Myocyte (in vitro differentiated cells): Measurements from ENCODE around the gene TGFBR3L. TPM values are rescaled to one million over a fixed set of nuclear protein-coding genes. Genes with fewer than 3 reads are reported as not detected.
A peak's percentile ranks its signal among the peaks of the same experiment; 100 is the strongest.
"Not testable (repeated sequence)": the region's sequence is repeated elsewhere in the genome, so short reads cannot be mapped to it uniquely, and the experiment has no call there.

Source experiments
- DNase-seq: peaks from one replicate; pipeline ENCODE4 v3.0.0-alpha.2; 2012; ENCODE audit warnings: low read depth
- total RNA-seq: library from RNA; depleted of rRNA; stranded (reverse); fragments of >200 nt; gene quantifications from 2 replicates; pipeline ENCODE4 v1.2.3, GENCODE V29; 2014

Gene TGFBR3L
- total RNA-seq, 1 donor from 2014 or later, result 4.2 TPM

DNA sequence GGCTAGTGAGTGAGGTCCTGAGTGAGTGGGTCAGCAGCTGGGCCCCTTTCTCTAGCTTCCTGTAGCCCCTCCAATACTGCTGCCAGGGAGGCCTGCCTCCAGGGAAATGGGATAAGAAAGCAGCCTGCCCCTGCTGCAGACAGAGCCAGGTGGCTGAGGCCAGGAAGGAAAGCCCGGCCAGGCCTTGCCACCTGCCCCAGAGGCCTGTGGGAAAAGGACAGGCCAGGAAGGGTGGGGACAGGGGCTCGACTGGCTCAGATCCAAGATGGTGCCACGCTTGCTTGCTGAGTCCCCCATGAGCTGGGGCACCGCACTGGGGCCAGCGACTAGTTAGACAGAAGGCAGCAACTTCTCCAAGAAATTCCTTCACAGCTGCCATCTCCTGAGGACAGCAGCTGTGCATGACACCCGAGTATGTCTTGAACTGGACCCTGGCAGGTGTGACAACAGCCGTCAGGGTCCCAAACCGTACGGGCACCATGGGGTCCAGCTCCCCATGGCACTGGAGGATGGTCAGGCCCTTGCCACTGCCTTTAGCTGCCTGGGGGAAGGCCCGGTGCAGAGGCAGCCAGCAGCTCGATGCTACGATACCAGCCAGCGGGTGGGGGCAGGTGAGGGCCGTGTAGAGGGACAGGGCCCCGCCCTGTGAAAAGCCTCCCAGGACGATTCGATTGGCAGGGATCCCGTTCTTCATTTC, 35.4 kb upstream of the TGFBR3L start:
- DNase-seq, result no peak

DNA sequence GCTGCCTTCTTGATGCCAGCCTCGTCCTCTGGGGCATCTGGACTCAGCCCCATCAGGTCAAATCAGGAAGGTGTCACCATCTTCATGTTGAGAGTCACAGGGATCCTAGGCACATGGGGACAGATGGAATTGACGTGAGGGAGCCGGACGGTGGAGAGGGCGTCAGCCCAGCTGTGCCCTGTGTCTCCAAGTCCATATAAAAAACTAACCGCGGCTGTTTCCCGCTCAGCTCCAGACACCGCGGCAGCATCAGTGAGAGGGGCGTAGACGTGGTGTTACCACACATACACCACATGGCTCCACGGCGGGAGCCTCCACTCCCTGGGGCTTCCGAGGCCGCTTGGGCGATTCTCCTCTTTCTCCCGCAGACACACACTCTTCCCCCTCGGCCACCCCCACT, 34.8 kb upstream of the TGFBR3L start:
- no peak for DNase-seq

DNA sequence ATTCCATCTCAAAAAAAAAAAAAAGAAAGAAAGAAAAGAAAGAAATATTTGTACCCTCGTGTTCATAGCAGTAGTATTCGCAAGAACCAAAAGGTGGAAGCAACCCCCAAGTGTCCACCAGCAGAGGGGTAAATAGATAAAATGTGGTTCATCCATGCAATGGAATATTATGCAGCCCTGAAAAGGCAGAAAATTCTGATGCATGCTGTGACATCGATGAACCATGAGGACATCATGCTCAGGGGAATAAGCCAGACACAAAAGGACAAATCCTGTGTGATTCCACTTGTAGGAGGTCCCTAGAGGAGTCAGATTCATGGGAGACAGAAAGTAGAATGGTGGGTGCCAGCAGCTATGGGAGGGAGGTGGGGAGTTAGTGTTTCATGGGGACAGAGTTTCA, 32.7 kb upstream of the TGFBR3L start:
- DNase-seq, result no peak

DNA sequence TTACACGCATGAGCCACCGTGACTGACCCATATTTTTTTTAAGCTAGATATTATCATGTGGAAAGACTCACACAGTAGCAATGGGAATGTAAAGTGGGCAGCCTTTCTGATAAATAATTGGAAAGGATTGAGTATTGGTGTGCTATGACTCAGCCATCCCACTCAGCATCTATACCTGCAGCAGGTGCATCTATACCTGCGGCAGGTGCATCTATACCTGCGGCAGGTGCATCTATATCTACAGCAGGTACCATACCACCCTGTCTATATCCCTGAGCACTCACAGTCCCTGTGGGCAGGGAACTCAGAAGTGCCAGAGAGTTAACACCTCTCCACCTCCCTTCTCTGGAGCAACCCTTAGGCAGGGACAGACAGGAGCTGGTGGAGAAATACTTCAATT, 31.5 kb upstream of the TGFBR3L start:
- no peak for DNase-seq

DNA sequence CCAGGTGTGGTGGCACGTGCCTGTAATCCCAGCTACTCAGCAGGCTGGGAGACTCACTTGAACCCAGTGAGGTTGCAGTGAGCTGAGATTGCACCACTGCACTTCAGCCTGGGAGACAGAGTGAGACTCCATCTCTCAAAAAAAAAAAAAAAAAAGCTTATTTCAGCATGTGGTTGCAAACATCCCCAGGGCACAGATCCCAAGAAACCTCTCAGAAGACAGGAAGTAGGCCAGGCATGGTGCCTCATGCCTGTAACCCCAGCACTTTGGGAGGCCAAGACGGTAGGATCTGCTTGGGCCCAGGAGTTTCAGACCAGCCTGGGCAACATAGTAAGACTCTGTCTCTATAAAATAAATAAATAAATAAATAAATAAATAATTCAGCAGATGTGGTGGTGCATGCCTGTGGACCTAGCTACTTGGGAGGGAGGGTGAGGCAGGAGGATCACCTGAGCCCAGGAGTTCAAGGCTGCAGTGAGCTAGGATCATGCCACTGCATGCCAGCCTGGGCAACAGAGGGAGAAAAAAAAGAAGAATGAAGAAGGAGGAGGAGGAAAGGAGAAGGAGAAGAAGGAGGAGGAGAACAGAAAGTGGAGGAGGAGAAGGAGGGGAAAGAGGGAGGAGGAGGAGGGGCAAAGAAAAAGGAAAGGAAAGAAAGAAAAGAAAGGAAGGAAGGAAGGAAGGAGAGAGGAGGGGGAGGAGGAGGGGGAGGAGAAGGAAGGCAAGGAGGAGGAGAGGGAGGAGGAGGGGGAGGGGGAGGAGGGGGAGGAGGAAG, 30.6 kb upstream of the TGFBR3L start:
- no peak for DNase-seq

DNA sequence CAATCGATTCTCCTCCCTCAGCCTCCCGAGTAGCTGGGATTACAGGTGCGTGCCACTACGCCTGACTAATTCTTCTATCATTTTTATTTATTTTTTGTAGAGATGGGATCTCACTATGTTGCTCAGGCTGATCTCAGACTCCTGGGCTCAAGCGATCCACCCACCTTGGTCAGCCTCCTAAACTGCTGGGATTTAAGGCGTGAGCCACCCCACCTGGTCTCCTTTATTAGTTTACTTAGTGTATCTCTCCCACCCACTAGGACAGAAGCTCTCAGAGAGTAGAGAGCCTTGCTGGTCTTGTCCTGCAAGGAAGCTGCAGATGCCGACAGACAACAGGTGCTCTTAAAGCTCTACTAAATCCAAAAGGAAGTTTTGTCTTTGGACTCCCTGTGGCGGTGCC, 28.8 kb upstream of the TGFBR3L start:
- DNase-seq, result no peak

DNA sequence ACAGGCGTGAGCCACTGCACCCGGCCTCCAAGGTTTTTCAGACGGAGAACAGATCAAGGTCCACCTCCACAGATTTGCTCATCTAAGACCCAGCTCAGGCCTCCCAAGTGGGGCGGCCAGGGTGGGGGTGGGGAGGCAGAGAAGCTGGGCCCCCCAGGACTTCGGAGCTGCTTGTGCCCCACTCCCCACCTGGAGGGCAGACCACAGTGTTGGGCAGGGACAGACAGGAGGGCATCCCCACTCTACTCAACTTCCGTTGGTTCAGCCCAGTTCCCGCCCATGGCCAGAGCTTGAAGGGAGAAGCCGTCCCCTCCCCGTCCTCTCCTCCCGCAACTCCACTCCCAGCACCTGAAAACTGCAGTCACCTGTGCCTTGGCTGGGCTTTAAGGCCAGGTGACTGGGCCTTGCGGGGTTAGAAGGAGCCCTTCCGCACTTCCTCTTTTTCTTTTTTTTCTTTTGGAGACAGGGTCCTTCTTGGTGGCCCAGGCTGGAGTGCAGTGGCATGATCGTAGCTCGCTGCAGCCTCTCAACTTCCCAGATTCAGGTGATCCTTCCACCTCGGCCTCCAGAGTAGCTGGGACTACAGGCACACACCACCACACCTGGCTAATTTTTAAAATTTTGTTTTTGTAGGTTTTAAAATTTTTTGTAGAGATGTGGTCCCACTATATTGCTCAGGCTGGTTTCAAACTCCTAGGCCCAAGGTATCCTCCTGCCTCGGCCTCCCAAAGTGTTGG, 27.1 kb upstream of the TGFBR3L start:
- DNase-seq, result no peak

DNA sequence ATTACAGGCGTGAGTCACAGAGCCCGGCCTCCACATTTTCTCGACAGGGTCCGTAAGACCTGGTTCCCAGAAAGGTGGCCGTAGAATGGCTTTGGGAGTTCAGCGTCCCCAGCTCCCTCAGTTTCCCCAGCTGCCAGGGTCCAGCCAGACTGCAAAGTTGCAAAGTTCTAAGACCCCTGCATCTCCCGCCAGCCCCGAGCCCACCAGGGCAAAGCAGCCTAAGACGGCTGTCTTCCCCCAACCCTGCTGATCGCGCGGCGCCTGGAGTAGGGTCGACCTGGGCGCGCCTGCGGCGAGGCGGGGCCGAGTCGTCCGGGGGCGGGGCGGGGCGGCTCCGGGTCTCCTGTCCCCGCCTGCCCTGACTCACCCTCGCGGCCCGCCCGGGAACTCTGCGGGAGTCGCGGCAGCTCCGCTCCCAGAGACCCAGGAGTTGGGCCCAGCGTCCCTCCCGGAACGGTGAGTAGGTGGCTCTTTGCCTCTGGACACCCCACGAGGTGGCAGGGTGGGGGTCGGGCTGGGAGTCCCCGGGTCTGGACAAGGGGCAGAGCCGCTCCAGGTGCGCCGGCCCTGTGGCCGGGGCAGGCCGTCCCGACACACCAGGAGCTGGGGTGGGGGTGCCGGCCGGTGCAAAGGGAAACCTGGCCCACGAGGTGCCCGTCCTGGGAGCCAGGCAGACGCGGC, 26.3 kb upstream of the TGFBR3L start, which contains the start of gene LRRC8E:
Gene LRRC8E (plus strand): TSS at position 366 of the 681 bp plus-strand sequence. CDS start 7,094 bp downstream, outside the sequence.
- peak; percentile 46 for DNase-seq

DNA sequence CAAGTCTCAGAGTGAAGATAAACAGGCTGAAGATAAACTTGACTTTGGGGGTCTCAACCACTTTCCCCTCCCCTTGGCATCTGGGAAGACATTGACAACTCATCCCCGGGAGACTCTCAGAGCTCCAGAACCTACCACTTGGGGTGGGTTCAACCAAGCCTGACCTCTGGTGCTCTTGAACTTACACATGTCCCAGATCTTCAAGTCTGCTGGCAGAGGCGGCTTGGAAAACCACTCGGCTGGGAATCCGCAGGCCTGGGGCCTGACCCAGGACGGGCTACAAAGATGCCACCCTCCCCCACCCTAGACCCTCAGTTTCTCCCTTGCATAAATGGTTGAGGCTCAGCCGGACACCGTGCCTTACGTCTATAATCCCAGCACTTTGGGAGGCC, 25.8 kb upstream of the TGFBR3L start:
- DNase-seq, result no peak

DNA sequence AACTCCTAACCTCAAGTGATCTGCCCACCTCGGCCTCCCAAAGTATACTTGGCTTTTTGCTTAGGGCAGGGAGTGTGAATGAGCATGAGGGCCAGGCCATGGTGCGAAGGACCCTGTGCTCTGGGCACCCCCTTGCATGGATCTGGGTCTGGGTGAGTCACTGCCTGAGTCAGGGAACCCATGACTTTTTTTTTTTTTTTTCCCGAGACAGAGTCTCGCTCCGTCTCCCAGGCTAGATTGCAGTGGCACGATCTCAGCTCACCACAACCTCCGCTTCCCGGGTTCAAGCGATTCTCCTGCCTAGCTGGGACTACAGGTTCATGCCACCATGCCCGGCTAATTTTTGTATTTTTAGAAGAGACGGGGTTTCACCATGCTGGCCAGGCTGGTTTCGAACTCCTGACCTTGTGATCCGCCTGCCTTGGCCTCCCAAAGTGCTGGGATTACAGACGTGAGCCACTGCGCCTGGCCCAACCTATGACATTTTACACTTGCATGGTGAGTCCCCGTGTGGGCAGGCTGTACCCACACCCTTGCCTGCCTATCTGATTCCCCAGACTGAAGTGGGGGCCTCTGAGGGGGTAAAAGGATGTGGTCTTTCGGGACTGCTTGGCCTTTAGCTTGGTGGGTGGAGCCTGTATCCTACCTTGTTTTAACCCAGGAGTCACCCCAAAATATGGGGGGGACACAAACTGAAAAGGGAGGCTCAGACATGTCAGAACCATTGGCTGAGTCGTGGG, 21.1 kb upstream of the TGFBR3L start:
- DNase-seq, result not testable (repeated sequence)

DNA sequence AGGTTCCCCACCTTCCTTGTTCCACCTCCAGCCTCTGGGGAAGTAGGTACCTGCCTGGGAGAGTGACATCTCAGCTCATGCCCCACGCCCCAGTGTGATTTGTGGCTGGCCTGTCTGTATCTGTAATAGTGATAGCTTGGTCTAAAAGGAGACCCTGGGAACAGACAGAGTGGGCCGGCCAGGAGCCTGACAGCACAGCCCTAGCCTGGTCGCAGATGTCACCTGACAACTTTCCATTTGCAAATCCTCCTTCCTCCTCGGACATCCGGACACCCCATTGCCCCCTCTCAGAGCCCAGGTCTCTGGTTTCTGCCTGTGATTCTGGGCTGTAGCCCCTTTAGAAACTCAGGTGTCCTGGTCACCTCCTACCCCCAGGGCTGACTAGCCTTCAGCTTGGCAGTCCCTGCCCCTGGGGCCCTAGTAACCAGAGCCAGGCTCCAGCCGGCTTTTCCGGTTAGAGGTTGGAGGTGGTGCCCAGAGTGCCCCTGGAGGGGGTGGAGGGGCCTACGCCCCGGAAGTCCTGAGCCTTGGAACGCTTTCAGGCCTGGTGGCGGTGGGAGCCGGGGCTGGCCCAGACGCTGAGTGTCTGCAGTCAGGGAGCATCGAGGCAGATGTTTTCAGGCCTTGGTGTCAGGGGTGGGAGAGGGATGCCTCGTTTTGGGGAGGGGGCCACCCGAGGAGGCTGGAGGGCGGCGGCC, 19.9 kb upstream of the TGFBR3L start:
- DNase-seq, result no peak

DNA sequence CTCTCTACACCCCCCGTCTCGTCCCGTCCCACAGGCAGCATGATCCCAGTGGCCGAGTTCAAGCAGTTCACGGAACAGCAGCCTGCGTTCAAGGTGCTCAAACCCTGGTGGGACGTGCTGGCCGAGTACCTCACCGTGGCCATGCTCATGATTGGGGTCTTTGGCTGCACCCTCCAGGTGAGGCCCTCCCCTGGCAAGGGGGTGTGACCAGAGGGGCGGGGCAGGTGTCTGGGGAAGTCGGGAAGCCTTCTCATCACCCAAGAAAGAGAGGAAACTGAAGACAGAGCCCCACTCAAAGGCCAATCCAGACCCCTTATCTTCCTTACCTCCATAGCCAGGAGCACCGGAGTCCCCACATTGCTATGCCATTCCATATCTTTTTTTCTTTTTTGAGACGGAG, 19.1 kb upstream of the TGFBR3L start:
- DNase-seq, result no peak

DNA sequence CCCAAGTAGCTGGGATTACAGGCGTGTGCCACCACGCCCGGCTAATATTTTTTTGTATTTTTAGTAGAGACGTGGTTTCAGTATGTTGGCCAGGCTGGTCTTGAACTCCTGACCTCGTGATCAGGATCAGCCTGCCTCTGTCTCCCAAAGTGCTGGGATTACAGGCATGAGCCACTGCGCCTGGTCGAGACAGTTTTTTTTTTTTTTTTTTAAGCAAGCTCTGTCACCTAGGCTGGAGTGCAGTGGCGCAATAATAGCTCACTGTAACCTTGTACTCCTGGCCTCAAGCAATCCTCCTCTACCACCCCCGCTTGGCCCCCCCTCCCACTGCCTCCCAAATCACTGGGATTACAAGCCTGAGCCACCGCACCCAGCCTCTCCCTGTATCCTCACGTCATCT, 17.3 kb upstream of the TGFBR3L start:
- no peak for DNase-seq

DNA sequence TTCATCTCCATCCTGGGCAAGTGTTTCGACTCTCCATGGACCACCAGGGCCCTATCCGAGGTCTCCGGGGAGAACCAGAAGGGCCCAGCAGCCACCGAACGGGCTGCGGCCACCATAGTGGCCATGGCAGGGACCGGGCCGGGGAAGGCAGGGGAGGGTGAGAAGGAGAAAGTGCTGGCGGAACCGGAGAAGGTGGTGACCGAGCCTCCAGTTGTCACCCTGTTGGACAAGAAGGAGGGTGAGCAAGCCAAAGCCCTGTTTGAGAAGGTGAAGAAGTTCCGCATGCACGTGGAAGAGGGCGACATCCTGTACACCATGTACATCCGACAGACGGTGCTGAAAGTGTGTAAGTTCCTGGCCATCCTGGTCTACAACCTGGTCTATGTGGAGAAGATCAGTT, 15.7 kb upstream of the TGFBR3L start:
- DNase-seq, result no peak

DNA sequence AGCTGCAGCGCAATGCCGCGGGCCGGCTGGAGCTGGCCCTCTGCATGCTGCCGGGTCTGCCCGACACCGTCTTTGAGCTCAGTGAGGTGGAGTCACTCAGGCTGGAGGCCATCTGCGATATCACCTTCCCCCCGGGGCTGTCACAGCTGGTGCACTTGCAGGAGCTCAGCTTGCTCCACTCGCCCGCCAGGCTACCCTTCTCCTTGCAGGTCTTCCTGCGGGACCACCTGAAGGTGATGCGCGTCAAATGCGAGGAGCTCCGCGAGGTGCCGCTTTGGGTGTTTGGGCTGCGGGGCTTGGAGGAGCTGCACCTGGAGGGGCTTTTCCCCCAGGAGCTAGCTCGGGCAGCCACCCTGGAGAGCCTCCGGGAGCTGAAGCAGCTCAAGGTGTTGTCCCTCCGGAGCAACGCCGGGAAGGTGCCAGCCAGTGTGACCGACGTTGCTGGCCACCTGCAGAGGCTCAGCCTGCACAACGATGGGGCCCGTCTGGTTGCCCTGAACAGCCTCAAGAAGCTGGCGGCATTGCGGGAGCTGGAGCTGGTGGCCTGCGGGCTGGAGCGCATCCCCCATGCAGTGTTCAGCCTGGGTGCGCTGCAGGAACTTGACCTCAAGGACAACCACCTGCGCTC, 14.8 kb upstream of the TGFBR3L start:
- no peak for DNase-seq

DNA sequence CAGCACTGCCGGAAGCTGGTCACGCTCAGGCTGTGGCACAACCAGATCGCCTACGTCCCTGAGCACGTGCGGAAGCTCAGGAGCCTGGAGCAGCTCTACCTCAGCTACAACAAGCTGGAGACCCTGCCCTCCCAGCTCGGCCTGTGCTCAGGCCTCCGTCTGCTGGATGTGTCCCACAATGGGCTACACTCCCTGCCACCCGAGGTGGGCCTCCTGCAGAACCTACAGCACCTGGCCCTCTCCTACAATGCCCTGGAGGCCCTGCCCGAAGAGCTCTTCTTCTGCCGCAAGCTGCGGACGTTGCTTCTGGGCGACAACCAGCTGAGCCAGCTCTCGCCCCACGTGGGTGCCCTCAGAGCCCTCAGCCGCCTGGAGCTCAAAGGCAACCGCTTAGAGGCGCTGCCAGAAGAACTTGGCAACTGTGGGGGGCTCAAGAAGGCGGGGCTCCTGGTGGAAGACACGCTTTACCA, 14.2 kb upstream of the TGFBR3L start:
- no peak for DNase-seq

DNA sequence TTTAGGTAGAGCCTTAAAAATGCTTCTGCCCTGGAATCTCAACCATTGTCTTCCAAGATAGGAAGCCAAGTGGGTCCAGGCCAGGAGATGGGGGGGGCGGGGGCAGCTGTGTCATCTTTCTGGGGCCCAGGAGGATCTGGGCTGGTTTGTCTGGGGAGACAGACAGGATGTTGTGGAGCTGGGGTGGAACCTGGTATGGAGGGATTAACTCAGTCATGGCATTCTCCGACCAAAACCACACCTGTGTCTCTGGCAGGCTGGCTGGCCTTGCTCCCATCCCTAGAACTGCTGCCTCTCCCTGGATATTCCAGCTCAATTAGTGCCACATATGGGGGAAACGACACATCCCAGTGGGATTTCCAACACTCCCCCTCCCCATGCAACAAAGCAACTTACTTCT, 13.7 kb upstream of the TGFBR3L start:
- peak; percentile 16 for DNase-seq

DNA sequence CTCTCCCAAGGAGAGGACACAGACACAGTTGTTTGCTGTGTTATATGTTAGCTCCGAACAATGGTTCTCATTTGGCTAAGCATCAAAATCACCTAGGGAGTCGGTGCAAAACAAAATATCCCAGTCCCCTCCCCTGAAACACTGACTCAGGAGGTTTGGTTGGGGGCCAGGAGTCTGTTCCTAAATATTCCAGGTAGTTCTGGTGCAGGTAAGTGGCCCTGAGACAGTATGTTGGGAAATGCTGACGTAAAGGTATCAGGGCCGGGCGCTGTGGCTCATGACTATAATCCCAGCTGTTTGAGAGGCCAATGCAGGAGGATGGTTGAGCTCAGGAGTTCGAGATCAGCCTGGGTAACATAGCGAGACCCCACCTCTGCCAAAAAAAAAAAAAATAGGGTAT, 13.3 kb upstream of the TGFBR3L start:
- no peak for DNase-seq

DNA sequence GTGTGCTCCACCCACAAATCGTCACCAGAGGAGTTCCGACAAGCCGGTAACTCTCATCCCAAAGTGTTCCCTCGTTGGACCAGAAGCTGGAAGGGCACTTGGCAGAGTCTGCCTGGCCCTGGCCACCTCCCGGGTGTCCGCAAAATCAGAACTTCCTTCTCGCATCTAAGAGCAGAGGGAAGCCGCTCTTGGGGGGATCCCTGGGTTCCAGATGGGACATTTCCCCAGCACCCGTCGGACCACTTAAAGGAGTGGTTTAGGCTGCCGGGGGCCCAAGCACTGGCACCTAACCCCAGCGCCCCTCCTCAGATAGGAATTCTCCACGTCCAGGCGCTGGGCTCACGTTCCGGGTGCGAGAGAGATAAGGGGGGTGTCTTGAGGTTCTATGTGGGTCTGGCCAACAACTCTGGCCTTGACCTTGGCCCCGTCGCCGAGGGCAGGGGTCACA, 11.8 kb upstream of the TGFBR3L start:
- peak; percentile 12 for DNase-seq
